ENCODE data around the gene ALDH4A1. TPM values are rescaled to one million over a fixed set of nuclear protein-coding genes. Genes with fewer than 3 reads are reported as not detected.

Gene ALDH4A1
- total RNA-seq, 1 donor from 2014 or later = 30.0 TPM

GRCh38 chr1:18865176-18865575, 37.2 kb downstream of the ALDH4A1 start:
- no peak for TF ChIP-seq CTCF (IDR thresholded peaks at IDR 0.05; ENCODE audit: unreplicated experiment)
- Mint-ChIP-seq H3K36me3 (ENCODE audit: insufficient read depth) (no peaks in the 10 kb centered on the region), H3K27me3 (peaks cover 28% of the 10 kb centered on the region), H3K27ac (no peak overlapping the region), H3K9me3 (ENCODE audit: low read depth) (no peaks in the 10 kb centered on the region), H3K4me1 (ENCODE audit: low read depth) (no peaks in the 10 kb centered on the region), H3K4me3 (ENCODE audit: low read depth) (no peak overlapping the region)
- DNase-seq (ENCODE audit: low spot score, unreplicated experiment) = no peak

- H3K27me3 Mint-ChIP-seq = peaks cover 26% of the 10 kb centered on the region
- no peak for DNase-seq (ENCODE audit: low spot score, unreplicated experiment)
- H3K4me3 Mint-ChIP-seq (ENCODE audit: low read depth) = no peak overlapping the region
These were observed 40.8 kb downstream of the ALDH4A1 start for GRCh38 chr1:18861590-18861989.

GRCh38 chr1:18861082-18861481, 41.3 kb downstream of the ALDH4A1 start:
- no peak overlapping the region for H3K4me3 Mint-ChIP-seq (ENCODE audit: low read depth)
- no peaks in the 10 kb centered on the region for H3K4me1 Mint-ChIP-seq (ENCODE audit: low read depth)
- H3K9me3 Mint-ChIP-seq (ENCODE audit: low read depth) = no peaks in the 10 kb centered on the region
- no peak overlapping the region for H3K27ac Mint-ChIP-seq
- H3K36me3 Mint-ChIP-seq (ENCODE audit: insufficient read depth) = no peaks in the 10 kb centered on the region
- no peak for DNase-seq (ENCODE audit: low spot score, unreplicated experiment)
- H3K27me3 Mint-ChIP-seq = peaks cover 24% of the 10 kb centered on the region
- TF ChIP-seq CTCF (IDR thresholded peaks at IDR 0.05; ENCODE audit: unreplicated experiment) = no peak

More at GRCh38 chr1:18861590-18861989, 40.8 kb downstream of the ALDH4A1 start:
- H3K36me3 Mint-ChIP-seq (ENCODE audit: insufficient read depth) = no peaks in the 10 kb centered on the region
- no peak for TF ChIP-seq CTCF (IDR thresholded peaks at IDR 0.05; ENCODE audit: unreplicated experiment)
- no peaks in the 10 kb centered on the region for H3K4me1 Mint-ChIP-seq (ENCODE audit: low read depth)
- H3K27ac Mint-ChIP-seq = no peak overlapping the region
- H3K9me3 Mint-ChIP-seq (ENCODE audit: low read depth) = no peaks in the 10 kb centered on the region

- Mint-ChIP-seq H3K4me1 (ENCODE audit: low read depth) (no peaks in the 10 kb centered on the region), H3K27me3 (peaks cover 31% of the 10 kb centered on the region), H3K27ac (no peak within 1 kb of the TSS), H3K9me3 (ENCODE audit: low read depth) (no peaks in the 10 kb centered on the region), H3K36me3 (ENCODE audit: insufficient read depth) (no peaks in the 10 kb centered on the region), H3K4me3 (ENCODE audit: low read depth) (no peak within 1 kb of the TSS)
- no peak for TF ChIP-seq CTCF (IDR thresholded peaks at IDR 0.05; ENCODE audit: unreplicated experiment)
- no peak for DNase-seq (ENCODE audit: low spot score, unreplicated experiment)
These were observed 42.8 kb downstream of the ALDH4A1 start, which contains the start of gene TAS1R2 for GRCh38 chr1:18859560-18859959. Gene TAS1R2, minus strand, starts transcription at chr1:18859660. Its CDS starts 0 bp downstream, at chr1:18859660.

- peaks cover 31% of the 10 kb centered on the region for H3K27me3 Mint-ChIP-seq
- H3K4me1 Mint-ChIP-seq (ENCODE audit: low read depth) = no peaks in the 10 kb centered on the region
- no peaks in the 10 kb centered on the region for H3K36me3 Mint-ChIP-seq (ENCODE audit: insufficient read depth)
- H3K27ac Mint-ChIP-seq = no peak overlapping the region
- TF ChIP-seq CTCF (IDR thresholded peaks at IDR 0.05; ENCODE audit: unreplicated experiment) = no peak
- DNase-seq (ENCODE audit: low spot score, unreplicated experiment) = no peak
- no peaks in the 10 kb centered on the region for H3K9me3 Mint-ChIP-seq (ENCODE audit: low read depth)
- no peak overlapping the region for H3K4me3 Mint-ChIP-seq (ENCODE audit: low read depth)
These were observed 44.2 kb downstream of the ALDH4A1 start for GRCh38 chr1:18858070-18858688.
